ENCODE measurements around the gene MAP2K3. TPM values are rescaled to one million over a fixed set of nuclear protein-coding genes. Genes with fewer than 3 reads are reported as not detected.

Gene MAP2K3
- total RNA-seq, 1 experiment from 2014 or later = 39.7 TPM

Other genes starting within 250 kb of the MAP2K3 start
- 278 to 289 TPM (median 281 TPM) in 3 replicates for gene USP22, start 241.7 kb upstream of the MAP2K3 start, total RNA-seq (2021)
- gene DHRS7B, start 157.7 kb upstream of the MAP2K3 start, total RNA-seq (2021) = 13.5 to 16.6 TPM (median 15.6 TPM) in 3 replicates
- gene TMEM11, start 70.5 kb upstream of the MAP2K3 start, total RNA-seq (2021) = 32.9 to 37.0 TPM (median 33.9 TPM) in 3 replicates
- 10.1 to 11.2 TPM (median 11.1 TPM) in 3 replicates for gene NATD1, start 31.3 kb upstream of the MAP2K3 start, total RNA-seq (2021)
- gene KCNJ12, start 91.6 kb downstream of the MAP2K3 start, total RNA-seq (2021) = 2.2 to 2.3 TPM (median 2.3 TPM) in 3 replicates

Measured in WTC11 (cell line).